HG03575 (cell line): ENCODE results near the gene GTPBP1.

ENCODE experiments used
- ATAC-seq: cut with Tn5 transposase; IDR thresholded peaks from one replicate; pipeline ENCODE4 v1.9.1; 2021; ENCODE audit not compliant: unreplicated experiment, insufficient number of reproducible peaks, low FRiP score; ENCODE audit errors: extremely low read depth

The GTPBP1 gene

DNA sequence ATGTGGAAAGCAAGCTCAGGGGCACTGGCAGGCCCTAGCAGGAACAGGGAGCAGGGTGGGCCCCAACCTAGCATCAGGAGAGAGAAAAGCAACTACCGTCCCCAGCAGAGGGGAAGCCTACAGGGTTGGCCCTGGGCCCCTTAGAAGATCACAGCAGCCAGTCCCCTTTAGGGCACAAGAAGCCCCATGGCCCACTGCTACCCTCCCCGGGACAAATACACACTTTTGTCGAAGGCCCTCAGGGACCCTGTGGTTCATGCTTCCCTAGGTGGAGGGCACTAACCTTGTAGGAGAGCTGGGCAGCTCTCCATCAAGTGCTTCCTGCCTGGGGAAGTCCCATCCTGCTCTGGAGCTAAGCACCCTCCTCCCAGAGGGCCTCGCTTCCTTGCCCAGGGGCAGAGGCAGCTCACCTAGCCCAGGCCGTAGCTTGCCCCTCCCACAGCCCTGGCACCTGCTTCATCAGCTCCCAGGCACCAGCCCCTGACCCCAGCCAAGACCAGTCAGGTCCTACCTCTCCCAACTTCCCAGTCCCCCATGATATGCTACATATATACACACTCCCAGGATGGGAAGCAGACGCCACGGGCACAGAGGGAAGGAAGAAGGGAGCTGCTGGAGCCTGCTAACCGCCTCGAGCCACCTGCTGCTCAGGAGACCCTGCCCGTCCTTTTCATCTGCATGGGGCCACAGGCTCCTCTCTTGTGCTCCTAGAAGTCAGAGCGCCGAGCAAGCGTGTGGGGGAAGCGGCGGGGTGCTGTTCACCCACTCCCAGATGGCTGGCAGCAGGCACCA lies 29.9 kb downstream of the GTPBP1 start:
- no peak for ATAC-seq

DNA sequence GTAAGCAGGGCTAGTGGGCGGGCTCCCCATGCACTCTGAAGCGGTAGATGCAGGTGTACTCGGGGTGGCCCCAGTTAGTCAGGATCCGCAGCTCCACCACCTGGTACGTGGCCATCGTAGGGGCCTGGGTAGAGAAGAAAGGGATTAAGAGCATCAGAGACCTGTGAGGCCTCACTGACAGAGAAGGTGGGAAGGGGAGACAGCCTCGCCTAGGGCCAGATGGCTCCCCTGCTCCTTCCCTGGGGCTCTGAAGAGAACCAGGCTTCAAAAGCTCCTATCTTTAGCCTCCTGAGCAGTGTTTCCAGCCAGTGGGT lies 30.5 kb downstream of the GTPBP1 start:
- no peak for ATAC-seq

DNA sequence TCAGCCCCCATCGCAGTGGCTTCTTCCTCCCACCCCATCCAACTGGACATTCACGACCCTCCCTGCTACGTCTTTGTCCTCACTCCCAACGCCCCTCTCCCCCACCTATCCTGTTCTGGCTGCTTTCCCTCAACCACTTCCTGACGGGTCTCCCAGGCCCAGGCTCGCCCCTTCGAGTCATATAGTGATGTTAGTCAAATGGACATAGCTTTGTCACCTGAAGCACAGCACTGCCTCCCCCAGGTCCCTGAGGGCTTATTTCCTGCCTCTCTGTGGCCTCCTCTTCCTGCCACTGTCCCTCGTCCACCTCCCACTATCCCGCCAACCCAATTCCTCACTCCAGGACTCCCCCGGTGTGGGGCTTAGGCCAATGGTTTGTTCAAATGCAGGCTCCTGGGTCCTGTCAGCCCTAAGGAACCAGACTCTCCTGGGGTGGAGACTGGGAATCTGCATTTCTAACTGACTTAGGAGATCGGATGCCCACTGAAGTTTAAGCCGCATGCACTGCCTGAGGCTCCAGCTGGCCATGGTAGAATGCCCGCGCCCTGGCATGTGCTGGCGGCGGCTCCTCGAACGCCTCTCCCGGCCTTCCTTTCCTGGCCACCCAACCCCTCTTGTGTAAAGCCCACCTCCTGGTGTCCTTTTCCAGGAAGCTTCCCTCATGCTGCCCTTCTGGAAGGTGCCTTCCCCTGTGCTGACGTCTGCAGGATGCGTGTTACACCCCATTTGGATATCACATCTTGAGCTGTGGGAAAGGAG lies 31.7 kb downstream of the GTPBP1 start:
- ATAC-seq: no peak

- ATAC-seq: no peak
Observed at GRCh38 chr22:38738475-38739070, 32.8 kb downstream of the GTPBP1 start.

DNA sequence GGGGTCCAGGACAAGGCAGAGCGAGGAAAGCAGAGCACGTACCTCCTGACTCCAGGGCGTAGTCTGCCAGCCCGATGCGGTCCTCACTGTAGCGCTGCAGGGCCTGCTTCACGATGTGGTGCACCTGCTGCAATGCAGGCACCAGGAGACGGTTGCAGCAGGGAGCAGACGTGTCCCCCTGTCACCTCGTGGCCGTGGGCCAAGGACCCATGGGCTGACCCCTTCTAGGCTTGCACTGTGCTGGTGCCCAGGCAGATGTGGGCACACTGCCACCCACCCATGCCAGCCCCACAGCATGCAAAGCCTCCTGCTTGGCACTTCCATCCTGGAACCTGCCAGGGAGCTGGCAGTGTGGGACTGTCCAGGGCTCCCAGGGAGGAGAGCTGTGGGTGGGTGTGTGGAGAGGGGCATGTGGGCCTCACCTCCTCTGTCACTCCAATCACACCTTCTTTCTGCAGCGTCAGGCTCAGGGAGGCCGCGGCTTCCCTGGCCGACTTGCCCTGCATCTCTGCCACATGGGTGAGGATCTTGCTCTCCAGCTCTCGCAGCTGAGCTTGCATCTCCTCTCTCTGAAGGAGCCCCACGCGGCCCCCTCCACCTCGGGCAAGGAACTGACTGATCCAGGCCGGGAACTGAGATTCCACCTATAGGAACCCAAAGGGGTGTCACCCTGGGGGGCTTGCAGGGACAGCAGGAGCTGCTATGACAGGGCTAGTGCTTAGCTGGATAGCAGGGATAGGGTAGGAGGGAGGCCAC lies 33.7 kb downstream of the GTPBP1 start:
- ATAC-seq: no peak

DNA sequence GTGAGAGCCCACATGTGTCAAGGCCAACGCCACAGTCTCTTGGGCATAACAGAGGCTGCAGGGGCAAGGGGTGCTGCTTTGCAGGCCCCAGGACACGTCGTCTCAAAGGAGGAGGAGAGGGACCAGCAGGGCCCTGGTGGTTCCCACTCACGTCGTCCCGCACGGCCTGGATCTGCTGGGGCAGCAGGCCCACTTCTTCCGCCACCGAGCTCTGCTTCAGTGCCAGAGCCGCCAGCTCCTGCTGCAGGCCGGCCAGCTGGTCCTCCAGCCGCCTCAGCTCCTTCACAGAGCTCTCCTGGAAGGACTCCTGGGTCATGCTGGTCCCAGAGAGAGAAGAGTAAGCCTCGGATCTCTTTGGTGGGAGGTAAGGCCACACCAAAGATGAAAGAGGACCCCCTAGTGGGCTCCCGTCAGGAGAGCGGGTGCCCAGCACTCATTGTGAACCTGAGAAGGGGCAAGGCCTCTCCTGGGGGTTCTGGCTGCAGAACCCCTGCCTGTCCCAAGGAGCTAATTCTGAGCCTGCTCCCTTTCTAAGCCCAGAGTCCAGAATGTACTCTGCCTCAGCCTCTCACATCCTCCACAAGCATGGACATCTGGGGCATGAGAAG lies 34.5 kb downstream of the GTPBP1 start:
- no peak for ATAC-seq

GRCh38 chr22:38740754-38741153 lies 35.0 kb downstream of the GTPBP1 start:
- no peak for ATAC-seq

- ATAC-seq: no peak
Observed at GRCh38 chr22:38741166-38741565, 35.4 kb downstream of the GTPBP1 start.

- no peak for ATAC-seq
Observed at GRCh38 chr22:38741576-38741975, 35.8 kb downstream of the GTPBP1 start.

DNA sequence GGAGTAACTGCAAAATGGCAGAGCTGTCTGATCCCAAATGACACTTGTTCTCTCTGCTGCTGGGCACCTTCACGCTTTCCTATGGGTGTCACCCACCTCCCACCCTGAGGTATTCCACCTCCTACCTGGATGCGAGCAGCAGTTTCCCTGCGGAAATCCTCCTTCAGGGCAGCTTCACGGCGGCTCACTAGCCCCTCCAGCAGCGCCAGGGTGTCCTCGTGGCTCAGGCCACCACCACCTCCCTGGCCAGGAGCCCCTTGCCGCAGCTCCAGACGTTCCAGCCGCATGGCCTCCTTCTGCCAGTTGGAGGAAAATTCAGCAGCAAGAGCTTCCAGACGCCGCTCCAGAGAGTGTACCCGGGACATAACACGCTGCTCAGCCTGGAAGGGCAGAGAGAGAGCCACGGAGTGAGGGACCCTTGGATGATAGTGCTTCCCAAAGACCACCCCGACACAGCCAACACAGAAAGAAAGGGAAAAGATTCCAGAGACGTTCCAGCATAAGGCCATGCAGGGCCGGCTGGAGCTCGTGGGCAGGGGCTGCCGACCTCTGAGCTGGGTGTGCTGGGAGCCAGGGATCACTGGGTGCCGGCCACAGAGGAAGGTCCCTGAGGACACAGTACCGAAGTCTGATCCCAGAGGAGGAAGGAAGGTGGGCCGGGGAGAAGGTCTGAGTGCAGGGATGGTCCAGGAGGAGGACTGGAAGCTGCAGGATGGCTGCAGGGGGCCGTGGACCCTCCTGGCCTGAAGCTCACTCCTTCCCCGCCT lies 36.6 kb downstream of the GTPBP1 start:
- ATAC-seq: no peak

- no peak for ATAC-seq
Observed at GRCh38 chr22:38744981-38745380, 39.2 kb downstream of the GTPBP1 start.

- no peak for ATAC-seq
Observed at GRCh38 chr22:38745676-38746460, 40.1 kb downstream of the GTPBP1 start.

DNA sequence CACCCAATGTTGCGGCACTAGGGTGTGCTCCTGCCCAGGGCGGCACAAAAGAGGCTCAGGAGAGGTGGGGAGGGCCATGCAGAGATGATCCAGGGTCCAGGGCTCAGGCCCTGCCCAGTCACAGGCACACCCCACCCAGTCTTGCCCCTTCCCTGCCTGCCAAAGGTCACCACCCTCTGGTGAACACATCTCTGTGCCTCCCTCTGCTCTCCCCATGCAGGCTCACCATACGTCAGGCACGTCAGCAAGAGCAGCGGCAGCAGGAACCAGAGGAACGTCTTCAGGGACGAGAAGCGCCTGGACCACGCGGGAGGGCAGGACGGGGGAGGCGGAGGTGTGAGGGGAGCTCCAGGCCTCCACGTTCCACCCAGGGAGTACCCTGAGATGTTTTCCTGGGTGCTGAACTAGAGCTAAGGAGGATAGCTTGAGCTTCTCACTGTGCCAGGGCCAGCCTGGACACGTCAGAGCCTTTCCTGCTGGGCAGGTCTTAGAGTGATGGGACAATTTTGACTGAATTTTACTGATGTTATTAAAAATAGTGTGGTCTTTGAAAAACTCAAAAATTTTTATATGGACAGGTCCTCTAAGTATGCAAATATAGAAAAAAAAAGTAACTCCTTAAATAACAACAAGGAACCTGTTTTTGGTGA lies 42.9 kb downstream of the GTPBP1 start:
- no peak for ATAC-seq

- ATAC-seq: no peak
Observed at GRCh38 chr22:38750104-38750503, 44.4 kb downstream of the GTPBP1 start.

DNA sequence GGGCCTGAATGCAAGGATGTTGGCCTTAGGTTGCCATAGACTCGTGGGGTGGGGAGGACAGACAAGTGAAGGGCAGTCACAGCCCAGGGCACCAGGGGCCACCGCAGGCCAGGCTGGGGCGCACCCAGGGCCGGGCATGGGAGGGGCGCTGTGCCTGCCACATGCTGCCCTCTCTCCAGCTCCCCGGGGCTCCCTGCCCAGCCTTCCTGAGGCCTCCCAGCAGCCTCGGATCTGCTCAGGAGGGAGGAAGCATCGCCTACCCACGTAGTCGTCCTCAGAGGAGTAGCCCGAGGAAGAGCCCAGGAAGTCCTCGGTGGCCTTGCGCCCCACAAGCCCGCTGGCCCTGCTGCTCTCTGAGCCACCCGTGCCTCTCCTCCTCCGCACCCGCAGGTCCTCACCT lies 44.9 kb downstream of the GTPBP1 start:
- ATAC-seq: no peak

- ATAC-seq: no peak
Observed at GRCh38 chr22:38751066-38751421, 45.3 kb downstream of the GTPBP1 start.
